HCT116 (cell line): ENCODE data around the gene STAP2. TPM values are rescaled to one million over a fixed set of nuclear protein-coding genes. Genes with fewer than 3 reads are reported as not detected.

Experiments used
- ATAC-seq: fragments of 200-7000 bp; cut with Tn5 transposase; 2 replicates; pipeline ENCODE4 v1.9.1; 2020; ENCODE audit warnings: mild to moderate bottlenecking, moderate library complexity
- BruUV-seq: library from RNA; stranded (reverse); fragments of 400-500 nt; replicated peaks from 2 replicates; lab custom pipeline; 2021; lab: Mats Ljungman, UMichigan
- CTCF ChIA-PET: fragments of 300-600 bp; sonication (Branson Sonifier 250); formaldehyde crosslinking; loops from one replicate; lab custom pipeline; 2021; ENCODE audit warnings: antibody characterized with exemption; lab: Charles Lee
- POLR2A ChIA-PET: fragments of 300-600, 350-600 bp; sonication (Branson Sonifier 250); formaldehyde crosslinking; loops from one replicate; lab custom pipeline; 2021; ENCODE audit warnings: antibody characterized with exemption; lab: Charles Lee
- RAD21 ChIA-PET, 2 experiments: fragments of 300-600 bp; sonication (Branson Sonifier 250); formaldehyde crosslinking; loops; one replicate each; lab custom pipeline; 2023; ENCODE audit warnings: low total read pairs in 2 of 2; ENCODE audit not compliant: uncharacterized antibody in 2 of 2, unreplicated experiment in 2 of 2, low non-redundant PET in 1 of 2; lab: Charles Lee
- DNase-seq: peaks from one replicate; pipeline ENCODE4 v3.0.0-alpha.2; 2010; ENCODE audit warnings: low read depth, low spot score
- H2AFZ ChIP-seq: fragments of 200-600 bp; shearing (Covaris generic), sonication (generic); 2 replicates; pipeline ENCODE4 v1.6.1; 2017; ENCODE audit warnings: low read depth, mixed run types, mixed read lengths, antibody characterized with exemption, low read length; ENCODE audit not compliant: poor library complexity, severe bottlenecking
- H3K27ac ChIP-seq: 2 replicates; pipeline ENCODE4 v1.5.1; 2012; ENCODE audit warnings: low read depth, low read length
- H3K27me3 ChIP-seq: fragments of 200-600 bp; sonication (generic); 2 replicates; pipeline ENCODE4 v1.6.1; 2016; ENCODE audit warnings: mixed run types, low read length, mixed read lengths; ENCODE audit not compliant: insufficient read depth
- H3K36me3 ChIP-seq, 2 experiments: fragments of 200-500 bp in 1 of 2; fragments of 200-600 bp in 1 of 2; sonication (Bioruptor generic) in 1 of 2; sonication (generic) in 1 of 2; 2 replicates each; pipeline versions ENCODE4 v1.5.1 to v1.6.1; 2014 to 2016; ENCODE audit warnings: low read length in 2 of 2, inconsistent platforms in 1 of 2, mixed read lengths in 1 of 2, mixed run types in 1 of 2; ENCODE audit not compliant: insufficient read depth in 2 of 2, control insufficient read depth in 1 of 2
- H3K4me1 ChIP-seq, 2 experiments: fragments of 200-600 bp in 1 of 2; sonication (generic) in 1 of 2; 2 replicates each; pipeline versions ENCODE4 v1.5.1 to v1.6.1; 2012 to 2017; ENCODE audit warnings: low read length in 2 of 2, inconsistent platforms in 1 of 2, mild to moderate bottlenecking in 1 of 2, mixed read lengths in 1 of 2, mixed run types in 1 of 2, moderate library complexity in 1 of 2; ENCODE audit not compliant: insufficient read depth in 2 of 2, control insufficient read depth in 1 of 2
- H3K4me2 ChIP-seq: fragments of 200-600 bp; sonication (generic); 2 replicates; pipeline ENCODE4 v1.6.1; 2017; ENCODE audit warnings: mixed run types, low read length, mixed read lengths
- H3K4me3 ChIP-seq, 2 experiments: fragments of 200-600 bp in 1 of 2; sonication (generic) in 1 of 2; replicated peaks in 1 of 2; 2 replicates each; pipeline ENCODE4 v1.5.1; 2011 to 2016; ENCODE audit warnings: low read length in 2 of 2, control low read depth in 1 of 2, low read depth in 1 of 2, mild to moderate bottlenecking in 1 of 2, mixed read lengths in 1 of 2, mixed run types in 1 of 2
- H3K79me2 ChIP-seq: fragments of 200-600 bp; sonication (generic); 2 replicates; pipeline ENCODE4 v1.6.1; 2017; ENCODE audit warnings: mild to moderate bottlenecking, mixed run types, low read length, moderate library complexity, mixed read lengths; ENCODE audit not compliant: insufficient read depth
- H3K9ac ChIP-seq: fragments of 200-600 bp; sonication (generic); 2 replicates; pipeline ENCODE4 v1.6.1; 2016; ENCODE audit warnings: low read length, mixed read lengths
- H3K9me2 ChIP-seq: fragments of 200-600 bp; sonication (generic), shearing (Covaris generic); 2 replicates; pipeline ENCODE4 v1.6.1; 2017; ENCODE audit warnings: mixed run types, mild to moderate bottlenecking, moderate library complexity; ENCODE audit not compliant: insufficient read depth
- H3K9me3 ChIP-seq, 2 experiments: fragments of 200-500 bp in 1 of 2; fragments of 200-600 bp in 1 of 2; sonication (Bioruptor generic) in 1 of 2; sonication (generic) in 1 of 2; 2 replicates each; pipeline ENCODE4 v1.6.1; 2014 to 2017; ENCODE audit warnings: low read length in 2 of 2, mixed read lengths in 2 of 2, inconsistent platforms in 1 of 2, low read depth in 1 of 2, mild to moderate bottlenecking in 1 of 2, mixed run types in 1 of 2, moderate library complexity in 1 of 2; ENCODE audit not compliant: control insufficient read depth in 1 of 2, insufficient read depth in 1 of 2
- H4K20me1 ChIP-seq: fragments of 200-600 bp; sonication (generic), shearing (Covaris generic); 2 replicates; pipeline ENCODE4 v1.6.1; 2017; ENCODE audit warnings: mixed run types, mild to moderate bottlenecking, moderate library complexity; ENCODE audit not compliant: insufficient read depth
- CBX3 ChIP-seq: IDR thresholded peaks from 2 replicates; pipeline ENCODE4 v1.6.1; 2012; ENCODE audit warnings: low read depth
- EZH2 ChIP-seq: fragments of 200-600 bp; sonication (generic); IDR thresholded peaks from 2 replicates; pipeline ENCODE4 v1.6.1; 2017; ENCODE audit warnings: antibody characterized with exemption, mixed run types
- EZH2phosphoT487 ChIP-seq: fragments of 200-600 bp; IDR thresholded peaks from 2 replicates; pipeline ENCODE4 v1.6.1; 2018; ENCODE audit warnings: antibody characterized with exemption, borderline replicate concordance
- FOSL1 ChIP-seq: IDR thresholded peaks from 2 replicates; pipeline ENCODE4 v1.6.1; 2012; ENCODE audit warnings: low read depth
- JUND ChIP-seq: IDR thresholded peaks from 2 replicates; pipeline ENCODE4 v1.6.1; 2012
- POLR2A ChIP-seq: IDR thresholded peaks from 2 replicates; pipeline ENCODE4 v1.7.0; 2011; ENCODE audit warnings: borderline replicate concordance; ENCODE audit not compliant: insufficient read depth, insufficient read length; ENCODE audit errors: extremely low read depth
- POLR2AphosphoS5 ChIP-seq: IDR thresholded peaks from 2 replicates; pipeline ENCODE4 v1.6.1; 2011; ENCODE audit warnings: mild to moderate bottlenecking, low read depth, low read length, moderate library complexity
- RAD21 ChIP-seq: IDR thresholded peaks from 2 replicates; pipeline ENCODE4 v1.6.1; 2012; ENCODE audit warnings: low read depth, mild to moderate bottlenecking
- SRF ChIP-seq: IDR thresholded peaks from 2 replicates; pipeline ENCODE4 v1.6.1; 2012; ENCODE audit warnings: low read depth
- TCF7L2 ChIP-seq: IDR thresholded peaks from 2 replicates; pipeline ENCODE4 v1.7.0; 2011; ENCODE audit warnings: borderline replicate concordance, inconsistent platforms; ENCODE audit not compliant: insufficient read depth, insufficient read length; ENCODE audit errors: extremely low read depth
- ZNF274 ChIP-seq: fragments of 200-500 bp; sonication (Bioruptor generic); IDR thresholded peaks from 2 replicates; pipeline ENCODE4 v1.6.1; 2014; ENCODE audit warnings: mild to moderate bottlenecking, low read depth, low read length, inconsistent platforms
- intact Hi-C: fragments of 100-400 bp; cut with micrococcal nuclease; formaldehyde crosslinking; loops from 2 replicates; pipeline ENCODE4 v1.10.0; 2022
- total RNA-seq: library from RNA; stranded (reverse); gene quantifications from one replicate; pipeline ENCODE4 v1.2.1, GENCODE V29; 2021; ENCODE audit not compliant: unreplicated experiment
- TF ChIP-seq, protein P1 (sequence below): IDR thresholded peaks from 2 replicates; pipeline ENCODE4 v1.6.1; 2011; ENCODE audit warnings: mild to moderate bottlenecking, low read length, moderate library complexity; ENCODE audit not compliant: insufficient replicate concordance; ENCODE audit errors: extremely low read depth
- TF ChIP-seq, protein P2 (sequence below), 3 experiments: fragments of 200-600 bp in 1 of 3; sonication (generic) in 1 of 3; IDR thresholded peaks in 2 of 3; conservative IDR thresholded peaks in 1 of 3; 2 replicates each; pipeline ENCODE4 v1.5.1; 2012 to 2017; ENCODE audit warnings: low read depth in 2 of 3, low read length in 2 of 3, antibody characterized with exemption in 1 of 3, borderline replicate concordance in 1 of 3, control low read depth in 1 of 3, mild to moderate bottlenecking in 1 of 3, mixed read lengths in 1 of 3, mixed run types in 1 of 3, moderate library complexity in 1 of 3; ENCODE audit not compliant: insufficient read depth in 1 of 3
- TF ChIP-seq, protein P3 (sequence below): IDR thresholded peaks from 2 replicates; pipeline ENCODE4 v1.6.1; 2012
- TF ChIP-seq, protein P4 (sequence below): IDR thresholded peaks from 2 replicates; pipeline ENCODE4 v1.6.1; 2012

Gene STAP2
- total RNA-seq, 1 experiment from 2014 or later = 2.1 TPM

DNA sequence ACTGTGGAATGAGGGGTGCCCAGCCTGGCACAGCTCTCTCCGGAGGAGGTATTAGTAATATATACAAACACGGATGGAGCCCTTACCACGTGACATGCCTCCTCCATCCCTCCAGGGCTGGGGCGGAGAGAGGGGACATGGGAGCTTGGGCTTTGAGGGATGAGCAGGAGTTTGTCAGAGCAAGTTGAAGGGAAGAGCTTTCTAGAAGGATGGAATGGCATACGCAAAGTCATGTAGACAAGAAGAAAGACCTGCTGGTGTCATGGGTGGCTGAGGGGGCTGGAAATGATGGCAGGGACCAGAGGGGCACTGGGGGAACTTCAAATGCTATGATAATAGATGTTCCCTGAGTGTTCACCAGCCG is 7.4 kb upstream of the STAP2 start (continued):
- TF ChIP-seq, protein P1, sequence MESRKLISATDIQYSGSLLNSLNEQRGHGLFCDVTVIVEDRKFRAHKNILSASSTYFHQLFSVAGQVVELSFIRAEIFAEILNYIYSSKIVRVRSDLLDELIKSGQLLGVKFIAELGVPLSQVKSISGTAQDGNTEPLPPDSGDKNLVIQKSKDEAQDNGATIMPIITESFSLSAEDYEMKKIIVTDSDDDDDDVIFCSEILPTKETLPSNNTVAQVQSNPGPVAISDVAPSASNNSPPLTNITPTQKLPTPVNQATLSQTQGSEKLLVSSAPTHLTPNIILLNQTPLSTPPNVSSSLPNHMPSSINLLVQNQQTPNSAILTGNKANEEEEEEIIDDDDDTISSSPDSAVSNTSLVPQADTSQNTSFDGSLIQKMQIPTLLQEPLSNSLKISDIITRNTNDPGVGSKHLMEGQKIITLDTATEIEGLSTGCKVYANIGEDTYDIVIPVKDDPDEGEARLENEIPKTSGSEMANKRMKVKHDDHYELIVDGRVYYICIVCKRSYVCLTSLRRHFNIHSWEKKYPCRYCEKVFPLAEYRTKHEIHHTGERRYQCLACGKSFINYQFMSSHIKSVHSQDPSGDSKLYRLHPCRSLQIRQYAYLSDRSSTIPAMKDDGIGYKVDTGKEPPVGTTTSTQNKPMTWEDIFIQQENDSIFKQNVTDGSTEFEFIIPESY = no peak
- no peak for TF ChIP-seq ZNF274
- TF ChIP-seq TCF7L2 = no peak

DNA sequence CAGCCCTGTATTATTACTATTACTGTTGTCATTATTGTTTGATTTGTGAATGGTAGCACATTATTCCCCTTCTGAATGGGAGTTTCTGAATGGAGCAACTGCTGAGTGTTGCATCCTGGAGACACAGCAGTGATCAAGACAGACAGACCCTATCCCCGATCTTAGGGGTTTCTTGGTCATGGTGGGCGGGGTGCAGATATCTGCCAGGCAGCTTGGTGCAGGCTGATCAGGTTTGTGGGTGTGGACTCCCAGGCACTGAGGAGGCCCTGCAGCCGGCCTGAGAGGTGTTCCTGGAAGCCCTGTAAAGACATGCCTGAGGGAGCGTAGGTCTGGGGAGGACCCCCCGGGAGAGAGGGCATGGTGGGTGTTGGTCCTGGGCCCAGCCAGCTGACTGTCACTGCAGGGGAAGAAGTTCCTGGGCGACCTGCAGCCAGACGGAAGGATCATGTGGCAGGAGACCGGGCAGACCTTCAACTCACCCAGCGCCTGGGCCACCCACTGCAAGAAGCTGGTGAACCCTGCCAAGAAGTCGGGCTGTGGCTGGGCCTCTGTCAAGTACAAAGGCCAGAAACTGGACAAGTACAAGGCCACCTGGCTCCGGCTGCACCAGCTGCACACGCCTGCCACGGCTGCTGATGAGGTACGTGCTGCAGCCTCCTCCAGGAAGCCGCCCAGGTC is 6.9 kb upstream of the STAP2 start:
- no peaks in the 10 kb centered on the region for H3K9me3 ChIP-seq
- POLR2A ChIA-PET = no interaction called here
- RAD21 ChIA-PET = interaction anchor here in 1 of 2 experiments (0.7 kb wide), 1 partner anchor 78 kb away, joined by 3 read pairs; no protein-coding TSS in a partner anchor
- no peaks in the 10 kb centered on the region for H3K27me3 ChIP-seq
- TF ChIP-seq POLR2AphosphoS5 = no peak
- no peak for TF ChIP-seq SRF
- no peak for TF ChIP-seq EZH2
- TF ChIP-seq, protein P2, sequence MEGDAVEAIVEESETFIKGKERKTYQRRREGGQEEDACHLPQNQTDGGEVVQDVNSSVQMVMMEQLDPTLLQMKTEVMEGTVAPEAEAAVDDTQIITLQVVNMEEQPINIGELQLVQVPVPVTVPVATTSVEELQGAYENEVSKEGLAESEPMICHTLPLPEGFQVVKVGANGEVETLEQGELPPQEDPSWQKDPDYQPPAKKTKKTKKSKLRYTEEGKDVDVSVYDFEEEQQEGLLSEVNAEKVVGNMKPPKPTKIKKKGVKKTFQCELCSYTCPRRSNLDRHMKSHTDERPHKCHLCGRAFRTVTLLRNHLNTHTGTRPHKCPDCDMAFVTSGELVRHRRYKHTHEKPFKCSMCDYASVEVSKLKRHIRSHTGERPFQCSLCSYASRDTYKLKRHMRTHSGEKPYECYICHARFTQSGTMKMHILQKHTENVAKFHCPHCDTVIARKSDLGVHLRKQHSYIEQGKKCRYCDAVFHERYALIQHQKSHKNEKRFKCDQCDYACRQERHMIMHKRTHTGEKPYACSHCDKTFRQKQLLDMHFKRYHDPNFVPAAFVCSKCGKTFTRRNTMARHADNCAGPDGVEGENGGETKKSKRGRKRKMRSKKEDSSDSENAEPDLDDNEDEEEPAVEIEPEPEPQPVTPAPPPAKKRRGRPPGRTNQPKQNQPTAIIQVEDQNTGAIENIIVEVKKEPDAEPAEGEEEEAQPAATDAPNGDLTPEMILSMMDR (IDR thresholded peaks at IDR 0.05 in 2 of 3, conservative IDR thresholded peaks at IDR 0.05 in 1 of 3; ENCODE audit: borderline replicate concordance in 1 of 3, insufficient read depth in 1 of 3, low read depth in 2 of 3, low read length in 2 of 3) = no peak
- no peak for TF ChIP-seq RAD21
- no peak for TF ChIP-seq POLR2A
- TF ChIP-seq JUND = no peak
- TF ChIP-seq, protein P3, sequence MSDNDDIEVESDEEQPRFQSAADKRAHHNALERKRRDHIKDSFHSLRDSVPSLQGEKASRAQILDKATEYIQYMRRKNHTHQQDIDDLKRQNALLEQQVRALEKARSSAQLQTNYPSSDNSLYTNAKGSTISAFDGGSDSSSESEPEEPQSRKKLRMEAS = no peak
- no peak for TF ChIP-seq EZH2phosphoT487
- TF ChIP-seq, protein P4, sequence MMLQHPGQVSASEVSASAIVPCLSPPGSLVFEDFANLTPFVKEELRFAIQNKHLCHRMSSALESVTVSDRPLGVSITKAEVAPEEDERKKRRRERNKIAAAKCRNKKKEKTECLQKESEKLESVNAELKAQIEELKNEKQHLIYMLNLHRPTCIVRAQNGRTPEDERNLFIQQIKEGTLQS = no peak
- TF ChIP-seq TCF7L2 = no peak
- TF ChIP-seq CBX3 = no peak
- no peak for TF ChIP-seq ZNF274
- TF ChIP-seq FOSL1 = no peak
- TF ChIP-seq, all 23 proteins: peak for 0
- no peak overlapping the region for H3K9ac ChIP-seq
- H3K36me3 ChIP-seq = peaks cover 0 to 5% of the 10 kb centered on the region in 2 experiments; a peak in 2 of 4 replicates
- H4K20me1 ChIP-seq = no peaks in the 10 kb centered on the region
- CTCF ChIA-PET = no interaction called here
- H3K4me1 ChIP-seq = peaks cover 7 to 18% of the 10 kb centered on the region in 2 experiments
- no peak overlapping the region for H3K4me3 ChIP-seq
- no peaks in the 10 kb centered on the region for H3K9me2 ChIP-seq
- no peak overlapping the region for H2AFZ ChIP-seq
- no peak overlapping the region for H3K4me2 ChIP-seq
- no TSS peak for BruUV-seq
- DNase-seq (no peak), ATAC-seq (no peak)
- no peaks in the 10 kb centered on the region; the same call in 1 of the 2 replicates for H3K79me2 ChIP-seq
- no peak overlapping the region for H3K27ac ChIP-seq
- intact Hi-C loops = no loop called here
